Kidney (tissue), 14 donors: ENCODE data around the gene FGF12. TPM values are rescaled to one million over a fixed set of nuclear protein-coding genes. Genes with fewer than 3 reads are reported as not detected.

Experiments
- DNase-seq, 5 donors: peaks; one replicate each; pipeline ENCODE4 v3.0.0-alpha.2; 2013 to 2020
- FAIRE-seq: peaks from 2 replicates; lab custom pipeline; 2012; peaks lifted over from hg19 to GRCh38; lab: Jason Lieb, UNC
- H3K27ac ChIP-seq, 2 donors: one replicate each; pipeline ENCODE4 v1.7.0; 2013; ENCODE audit warnings: low read depth in 2 of 2, low read length in 2 of 2, inconsistent platforms in 1 of 2
- H3K27me3 ChIP-seq: one replicate; pipeline ENCODE4 v1.7.1; 2013; ENCODE audit warnings: low read length, inconsistent platforms; ENCODE audit not compliant: control insufficient read depth, insufficient read depth
- H3K36me3 ChIP-seq, 3 donors: one replicate each; pipeline versions ENCODE4 v1.7.0 to v1.7.1; 2013; ENCODE audit warnings: low read length in 3 of 3, control low read depth in 1 of 3, inconsistent platforms in 1 of 3; ENCODE audit not compliant: insufficient read depth in 3 of 3, control insufficient read depth in 2 of 3
- H3K4me1 ChIP-seq, 3 donors: one replicate each; pipeline versions ENCODE4 v1.7.0 to v1.7.1; 2013; ENCODE audit warnings: low read length in 3 of 3, inconsistent platforms in 1 of 3, low read depth in 1 of 3; ENCODE audit not compliant: control insufficient read depth in 2 of 3, insufficient read depth in 2 of 3
- H3K4me3 ChIP-seq, 3 donors: one replicate each; pipeline versions ENCODE4 v1.7.0 to v1.8.1; 2013; ENCODE audit warnings: low read length in 3 of 3, control low read depth in 1 of 3, inconsistent platforms in 1 of 3
- H3K9ac ChIP-seq, 3 donors: one replicate each; pipeline versions ENCODE4 v1.7.0 to v1.7.1; 2013; ENCODE audit warnings: low read length in 3 of 3, control low read depth in 1 of 3, inconsistent platforms in 1 of 3
- H3K9me3 ChIP-seq, 3 donors: one replicate each; pipeline versions ENCODE4 v1.7.0 to v1.7.1; 2013; ENCODE audit warnings: low read length in 3 of 3, control low read depth in 1 of 3, inconsistent platforms in 1 of 3; ENCODE audit not compliant: control insufficient read depth in 2 of 3, insufficient read depth in 1 of 3
- intact Hi-C: fragments of 100-400 bp; cut with DNase I; formaldehyde crosslinking; loops from one replicate; pipeline ENCODE4 v1.11.1; 2022
- polyA plus RNA-seq: library from polyadenylated mRNA; stranded (reverse); fragments of 350-450 nt; fragmentation: Illumina TruSeq; extraction: RNeasy Lipid Tissue Mini Kit (QIAGEN cat#74804); gene quantifications from one replicate; pipeline ENCODE4 v1.2.3, GENCODE V29; 2014; ENCODE audit warnings: low read depth, low replicate concordance; ENCODE audit not compliant: insufficient read depth
- total RNA-seq: library from RNA; stranded (reverse); fragmentation: NEBNext Ultra II Directional; extraction: Animal tissue kit (Norgen Biotek cat#: 25700); gene quantifications from one replicate; pipeline ENCODE4 v1.2.1, GENCODE V29; 2021
- TF ChIP-seq, protein P1 (sequence below): IDR thresholded peaks from 3 replicates; pipeline ENCODE4 v1.5.1; 2012; ENCODE audit warnings: mild to moderate bottlenecking, moderate library complexity, borderline replicate concordance; ENCODE audit not compliant: insufficient read depth; ENCODE audit errors: extremely low read depth
- donor health status: control.
- donor health status: control.
- donor health status: control.
- donor health status: control.
- donor health status: control.
- donor health status: DM: yes; HTN: yes; CAD: no.
- donor health status: Normal renal cell carcinoma (clear cell type).

The FGF12 gene
- total and polyA plus RNA-seq, 2 donors from 2014 or later, result 1.8 to 3.7 TPM

DNA sequence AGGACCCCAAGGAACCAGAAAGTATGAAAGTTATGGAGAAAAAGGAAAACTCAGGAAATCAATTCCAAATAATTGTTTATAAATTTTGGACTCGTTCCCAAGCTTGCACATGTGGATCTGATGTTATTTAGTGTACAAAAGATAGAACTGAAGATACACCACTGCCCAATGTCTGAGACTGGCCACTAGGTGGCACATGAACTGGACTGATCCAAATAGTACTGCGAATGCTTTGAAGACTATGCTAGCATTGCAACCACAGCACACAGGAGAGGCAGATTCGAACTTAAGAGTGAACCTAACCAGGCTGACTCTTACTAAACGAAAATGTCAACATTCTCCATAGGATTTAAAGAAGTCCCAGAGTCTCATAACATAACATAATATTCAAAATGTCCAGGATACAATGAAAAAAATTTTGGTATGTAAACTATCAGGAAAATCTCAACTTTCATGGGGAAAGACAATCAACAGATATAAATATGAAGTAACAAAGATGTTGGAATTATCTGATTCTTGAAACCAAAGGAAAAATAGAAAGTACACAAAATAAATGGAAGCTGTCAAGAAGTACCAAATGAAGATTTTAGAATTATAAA, 596.7 kb downstream of the FGF12 start:
- no peak overlapping the region for H3K4me3 ChIP-seq
- H3K27me3 ChIP-seq, result no peaks in the 10 kb centered on the region
- DNase-seq, result peak in 2 of 5 donors; percentile 7 to 48
- no peak for FAIRE-seq
- H3K36me3 ChIP-seq, result no peaks in the 10 kb centered on the region
- TF ChIP-seq, protein P1, sequence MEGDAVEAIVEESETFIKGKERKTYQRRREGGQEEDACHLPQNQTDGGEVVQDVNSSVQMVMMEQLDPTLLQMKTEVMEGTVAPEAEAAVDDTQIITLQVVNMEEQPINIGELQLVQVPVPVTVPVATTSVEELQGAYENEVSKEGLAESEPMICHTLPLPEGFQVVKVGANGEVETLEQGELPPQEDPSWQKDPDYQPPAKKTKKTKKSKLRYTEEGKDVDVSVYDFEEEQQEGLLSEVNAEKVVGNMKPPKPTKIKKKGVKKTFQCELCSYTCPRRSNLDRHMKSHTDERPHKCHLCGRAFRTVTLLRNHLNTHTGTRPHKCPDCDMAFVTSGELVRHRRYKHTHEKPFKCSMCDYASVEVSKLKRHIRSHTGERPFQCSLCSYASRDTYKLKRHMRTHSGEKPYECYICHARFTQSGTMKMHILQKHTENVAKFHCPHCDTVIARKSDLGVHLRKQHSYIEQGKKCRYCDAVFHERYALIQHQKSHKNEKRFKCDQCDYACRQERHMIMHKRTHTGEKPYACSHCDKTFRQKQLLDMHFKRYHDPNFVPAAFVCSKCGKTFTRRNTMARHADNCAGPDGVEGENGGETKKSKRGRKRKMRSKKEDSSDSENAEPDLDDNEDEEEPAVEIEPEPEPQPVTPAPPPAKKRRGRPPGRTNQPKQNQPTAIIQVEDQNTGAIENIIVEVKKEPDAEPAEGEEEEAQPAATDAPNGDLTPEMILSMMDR, result peak; percentile 76
- no peak overlapping the region for H3K27ac ChIP-seq
- intact Hi-C loops, result no loop called here
- no peaks in the 10 kb centered on the region for H3K4me1 ChIP-seq
- H3K9ac ChIP-seq, result no peak overlapping the region
- no peaks in the 10 kb centered on the region for H3K9me3 ChIP-seq

DNA sequence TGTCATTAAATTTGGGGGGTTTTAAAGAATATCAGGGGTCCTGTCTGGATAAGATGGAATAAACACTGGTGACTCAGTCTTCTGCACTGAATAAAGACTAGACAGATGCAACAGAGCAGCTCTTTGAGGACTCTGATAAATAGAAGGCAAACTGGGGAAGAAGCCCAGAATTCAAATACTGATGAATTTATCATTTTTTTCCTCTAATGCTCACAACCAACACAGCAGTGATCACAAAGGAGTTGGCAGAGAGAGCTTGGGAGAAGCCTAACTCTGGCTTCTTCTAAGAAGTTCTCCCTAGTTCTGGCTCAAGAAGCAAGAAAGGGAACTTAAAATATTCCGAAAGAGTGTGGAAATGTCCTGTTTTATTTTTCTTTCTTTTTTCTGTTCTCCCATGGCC, 597.8 kb downstream of the FGF12 start:
- intact Hi-C loops, result no loop called here
- FAIRE-seq, result no peak
- no peaks in the 10 kb centered on the region for H3K36me3 ChIP-seq

GRCh38 chr3:192128922-192129321, 598.4 kb downstream of the FGF12 start:
- no peak for FAIRE-seq
- Histone ChIP-seq H3K9ac (no peak overlapping the region), H3K36me3 (no peaks in the 10 kb centered on the region), H3K27ac (no peak overlapping the region), H3K9me3 (no peaks in the 10 kb centered on the region), H3K4me1 (no peaks in the 10 kb centered on the region), H3K4me3 (no peak overlapping the region), H3K27me3 (no peaks in the 10 kb centered on the region)
- TF ChIP-seq, protein P1, result no peak
- peak in 2 of 5 donors; percentile 13 to 37 for DNase-seq
- intact Hi-C loops, result no loop called here

More for the DNA sequence above, 597.8 kb downstream of the FGF12 start:
- DNase-seq, result no peak
- Histone ChIP-seq H3K27me3 (no peaks in the 10 kb centered on the region), H3K4me3 (no peak overlapping the region), H3K9ac (no peak overlapping the region), H3K4me1 (no peaks in the 10 kb centered on the region), H3K9me3 (no peaks in the 10 kb centered on the region), H3K27ac (no peak overlapping the region)
- TF ChIP-seq, protein P1, result no peak

DNA sequence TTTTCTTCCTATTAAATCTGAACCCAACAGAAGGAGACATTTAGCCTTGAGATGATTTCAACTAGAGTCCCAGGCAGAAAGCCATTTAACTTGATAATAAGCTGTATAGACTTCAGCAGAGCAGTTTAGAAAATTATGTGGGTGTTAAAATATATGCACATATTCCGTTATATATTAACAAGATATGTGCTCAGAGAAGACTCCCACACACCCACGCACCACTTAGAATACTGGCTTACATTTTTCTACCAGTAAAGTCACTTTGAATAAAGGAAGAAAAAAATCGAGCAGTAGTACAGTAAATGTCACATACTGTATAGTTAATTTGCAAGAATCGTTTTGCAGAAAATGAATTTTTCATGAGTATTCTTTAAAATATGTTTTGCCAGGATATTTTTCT, 599.3 kb downstream of the FGF12 start:
- H3K9ac ChIP-seq, result no peak overlapping the region
- H3K4me3 ChIP-seq, result no peak overlapping the region
- FAIRE-seq (no peak), DNase-seq (peak in 1 of 5 donors; percentile 3)
- TF ChIP-seq, protein P1, result no peak
- H3K9me3 ChIP-seq, result no peaks in the 10 kb centered on the region
- no peaks in the 10 kb centered on the region for H3K27me3 ChIP-seq
- intact Hi-C loops, result no loop called here
- H3K27ac ChIP-seq, result no peak overlapping the region
- H3K36me3 ChIP-seq, result no peaks in the 10 kb centered on the region
- H3K4me1 ChIP-seq, result no peaks in the 10 kb centered on the region
